HEK293T (cell line): ENCODE measurements around the gene NDRG2.

ENCODE experiments used
- CTCF ChIA-PET: fragments of 350-600 bp; formaldehyde crosslinking; extraction: SDS; loops from one replicate; lab custom pipeline; 2021; ENCODE audit warnings: antibody characterized with exemption, inconsistent platforms; lab: Yijun Ruan, JAX
- POLR2A ChIA-PET: fragments of 350-600 bp; formaldehyde crosslinking; extraction: SDS; loops from one replicate; lab custom pipeline; 2020; ENCODE audit warnings: antibody characterized with exemption, inconsistent platforms; lab: Yijun Ruan, JAX
- DNase-seq: peaks from one replicate; pipeline ENCODE4 v3.0.0; 2012; ENCODE audit warnings: mixed read lengths; ENCODE audit errors: extremely low spot score
- ARNT ChIP-seq: fragments of 450-650 bp; IDR thresholded peaks from 2 replicates; pipeline ENCODE4 v1.6.1; 2017; ENCODE audit warnings: mild to moderate bottlenecking
- BHLHE40 ChIP-seq: fragments of 450-650 bp; IDR thresholded peaks from 2 replicates; pipeline ENCODE4 v1.6.1; 2016; ENCODE audit warnings: mild to moderate bottlenecking, moderate library complexity, borderline replicate concordance
- CTBP1 ChIP-seq: fragments of 450-650 bp; IDR thresholded peaks from 2 replicates; pipeline ENCODE4 v1.6.1; 2016; ENCODE audit warnings: borderline replicate concordance
- ELF4 ChIP-seq: fragments of 450-650 bp; IDR thresholded peaks from 2 replicates; pipeline ENCODE4 v1.6.1; 2017; ENCODE audit warnings: antibody characterized with exemption
- FOXA1 ChIP-seq: fragments of 450-650 bp; IDR thresholded peaks from 2 replicates; pipeline ENCODE4 v1.6.1; 2016; ENCODE audit warnings: mild to moderate bottlenecking
- FOXK2 ChIP-seq: fragments of 450-650 bp; IDR thresholded peaks from 2 replicates; pipeline ENCODE4 v1.6.1; 2016; ENCODE audit warnings: mild to moderate bottlenecking
- FOXM1 ChIP-seq: fragments of 450-650 bp; IDR thresholded peaks from 2 replicates; pipeline ENCODE4 v1.6.1; 2017; ENCODE audit warnings: mild to moderate bottlenecking, borderline replicate concordance
- HDGF ChIP-seq: fragments of 450-650 bp; IDR thresholded peaks from 2 replicates; pipeline ENCODE4 v1.6.1; 2017; ENCODE audit warnings: antibody characterized with exemption, borderline replicate concordance
- L3MBTL2 ChIP-seq: fragments of 450-650 bp; conservative IDR thresholded peaks from 2 replicates; pipeline ENCODE4 v1.6.1; 2016; ENCODE audit warnings: mild to moderate bottlenecking
- LEF1 ChIP-seq: fragments of 450-650 bp; IDR thresholded peaks from 2 replicates; pipeline ENCODE4 v1.6.1; 2017; ENCODE audit warnings: mild to moderate bottlenecking, borderline replicate concordance
- NFRKB ChIP-seq: fragments of 450-650 bp; IDR thresholded peaks from 2 replicates; pipeline ENCODE4 v1.6.1; 2016; ENCODE audit warnings: mild to moderate bottlenecking, moderate library complexity
- SP1 ChIP-seq: fragments of 450-650 bp; IDR thresholded peaks from 2 replicates; pipeline ENCODE4 v1.6.1; 2017
- SUZ12 ChIP-seq: fragments of 450-650 bp; IDR thresholded peaks from 2 replicates; pipeline ENCODE4 v1.6.1; 2016; ENCODE audit warnings: mild to moderate bottlenecking
- TARDBP ChIP-seq: fragments of 450-650 bp; IDR thresholded peaks from 2 replicates; pipeline ENCODE4 v1.6.1; 2016
- ZNF384 ChIP-seq: fragments of 450-650 bp; IDR thresholded peaks from 2 replicates; pipeline ENCODE4 v1.6.1; 2016
- TF ChIP-seq, protein P1 (sequence below): fragments of 450-650 bp; IDR thresholded peaks from 2 replicates; pipeline ENCODE4 v1.6.1; 2016

The NDRG2 gene

DNA sequence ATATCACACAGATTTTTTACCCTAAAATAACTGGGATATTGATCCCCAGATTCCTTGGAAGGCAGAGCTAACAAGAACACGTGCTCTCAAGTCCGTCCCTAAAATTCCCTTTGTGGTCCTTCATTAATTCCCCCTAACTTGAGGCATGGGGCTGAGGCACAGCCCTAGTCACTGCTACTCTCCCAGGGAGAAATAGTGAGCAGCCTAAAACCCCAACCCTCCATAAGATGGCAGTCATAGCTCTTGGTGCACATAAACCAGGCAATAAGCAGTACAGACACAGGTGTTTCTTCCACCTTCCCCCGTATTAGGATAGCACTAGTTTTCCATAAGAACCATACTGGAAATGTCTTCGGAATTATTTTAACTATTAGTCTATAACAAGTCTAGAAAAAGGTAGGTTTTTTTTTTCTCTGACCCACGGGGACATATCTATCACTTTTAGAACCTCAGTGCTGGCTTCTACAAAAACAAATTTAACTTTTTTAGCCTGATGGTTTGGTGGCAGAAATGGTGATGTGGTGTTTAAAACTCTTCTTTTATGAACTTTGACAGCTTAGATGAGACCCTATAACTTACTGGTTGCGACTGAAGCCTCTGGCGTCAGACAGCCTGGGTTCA, 42.1 kb upstream of the NDRG2 start:
- TF ChIP-seq FOXK2 = no peak
- TF ChIP-seq TARDBP = no peak
- no peak for TF ChIP-seq LEF1
- TF ChIP-seq ZNF384 = no peak
- no peak for TF ChIP-seq HDGF
- no peak for TF ChIP-seq SUZ12
- no peak for TF ChIP-seq FOXM1
- no peak for TF ChIP-seq BHLHE40
- TF ChIP-seq L3MBTL2 = no peak
- no peak for TF ChIP-seq SP1
- TF ChIP-seq, protein P1, sequence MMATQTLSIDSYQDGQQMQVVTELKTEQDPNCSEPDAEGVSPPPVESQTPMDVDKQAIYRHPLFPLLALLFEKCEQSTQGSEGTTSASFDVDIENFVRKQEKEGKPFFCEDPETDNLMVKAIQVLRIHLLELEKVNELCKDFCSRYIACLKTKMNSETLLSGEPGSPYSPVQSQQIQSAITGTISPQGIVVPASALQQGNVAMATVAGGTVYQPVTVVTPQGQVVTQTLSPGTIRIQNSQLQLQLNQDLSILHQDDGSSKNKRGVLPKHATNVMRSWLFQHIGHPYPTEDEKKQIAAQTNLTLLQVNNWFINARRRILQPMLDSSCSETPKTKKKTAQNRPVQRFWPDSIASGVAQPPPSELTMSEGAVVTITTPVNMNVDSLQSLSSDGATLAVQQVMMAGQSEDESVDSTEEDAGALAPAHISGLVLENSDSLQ = no peak
- no peak for TF ChIP-seq ELF4
- TF ChIP-seq FOXA1 = no peak
- no peak for TF ChIP-seq CTBP1
- ChIA-PET CTCF (interaction anchor here (0.6 to 4.4 kb wide), 8 partner anchors 22 to 164 kb away, joined by 3 to 73 read pairs (median 4); no protein-coding TSS in a partner anchor), POLR2A (interaction anchor here (0.9 to 1.1 kb wide), 4 partner anchors 26 to 37 kb away, joined by 3 to 4 read pairs (median 4); no protein-coding TSS in a partner anchor)
- DNase-seq = no peak

DNA sequence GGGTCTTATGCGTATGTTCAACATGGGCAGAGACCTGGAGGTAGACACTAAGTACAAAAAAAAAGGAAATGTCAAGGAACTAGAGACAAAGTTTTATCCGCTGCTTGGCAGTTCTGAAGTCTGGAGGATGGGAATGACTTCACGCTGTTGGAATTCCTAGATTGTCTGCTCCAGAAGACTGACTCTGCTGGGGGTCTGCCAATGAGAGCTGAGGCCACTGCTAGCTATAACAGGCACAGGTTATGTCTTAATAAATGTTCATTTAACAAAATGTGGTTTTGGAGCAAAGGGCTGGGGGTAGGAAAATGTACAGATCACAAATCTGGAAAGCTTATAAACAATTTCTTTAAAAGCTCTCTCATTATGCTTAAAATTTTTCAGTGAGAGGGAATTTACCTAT, 38.6 kb upstream of the NDRG2 start:
- ChIA-PET CTCF (interaction anchor here (0.6 to 3.5 kb wide), 9 partner anchors 23 to 160 kb away, joined by 3 to 18 read pairs (median 4); no protein-coding TSS in a partner anchor), POLR2A (interaction anchor here (2.2 to 3.7 kb wide), 2 partner anchors 8 to 41 kb away, joined by 14 to 15 read pairs; no protein-coding TSS in a partner anchor)
- DNase-seq = peak; percentile 40
- TF ChIP-seq, protein P1 = 0 out of 2 replicates have a peak, but pooled peaks have one; percentile 12
- no peak for TF ChIP-seq FOXA1

DNA sequence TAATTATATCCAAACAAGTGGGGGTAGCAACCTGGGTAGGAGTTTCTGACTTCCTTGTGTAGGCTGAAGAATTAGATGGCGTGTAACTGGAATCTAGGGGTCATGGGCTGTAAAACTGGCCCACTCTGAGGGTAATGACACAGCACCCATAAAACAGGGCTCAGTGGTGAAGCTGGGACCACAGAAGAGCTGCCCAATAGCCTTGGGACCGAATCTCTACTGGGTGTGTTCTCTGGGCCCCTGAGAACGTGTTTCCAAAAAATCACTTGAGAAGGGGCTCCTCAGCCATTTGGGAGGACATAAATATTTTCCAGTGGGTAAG, 36.4 kb upstream of the NDRG2 start:
- DNase-seq = no peak
- POLR2A ChIA-PET = interaction anchor here (3.7 kb wide), 1 partner anchor 10 kb away, joined by 15 read pairs; no protein-coding TSS in a partner anchor
- TF ChIP-seq SUZ12 (no peak), TARDBP (no peak), FOXA1 (no peak), ELF4 (no peak), ZNF384 (no peak), NFRKB (no peak), HDGF (no peak), FOXK2 (no peak), LEF1 (no peak), CTBP1 (no peak)
- TF ChIP-seq, protein P1 = no peak
- CTCF ChIA-PET = interaction anchor here (0.6 to 3.5 kb wide), 2 partner anchors 47 kb away, joined by 3 to 18 read pairs; no protein-coding TSS in a partner anchor

DNA sequence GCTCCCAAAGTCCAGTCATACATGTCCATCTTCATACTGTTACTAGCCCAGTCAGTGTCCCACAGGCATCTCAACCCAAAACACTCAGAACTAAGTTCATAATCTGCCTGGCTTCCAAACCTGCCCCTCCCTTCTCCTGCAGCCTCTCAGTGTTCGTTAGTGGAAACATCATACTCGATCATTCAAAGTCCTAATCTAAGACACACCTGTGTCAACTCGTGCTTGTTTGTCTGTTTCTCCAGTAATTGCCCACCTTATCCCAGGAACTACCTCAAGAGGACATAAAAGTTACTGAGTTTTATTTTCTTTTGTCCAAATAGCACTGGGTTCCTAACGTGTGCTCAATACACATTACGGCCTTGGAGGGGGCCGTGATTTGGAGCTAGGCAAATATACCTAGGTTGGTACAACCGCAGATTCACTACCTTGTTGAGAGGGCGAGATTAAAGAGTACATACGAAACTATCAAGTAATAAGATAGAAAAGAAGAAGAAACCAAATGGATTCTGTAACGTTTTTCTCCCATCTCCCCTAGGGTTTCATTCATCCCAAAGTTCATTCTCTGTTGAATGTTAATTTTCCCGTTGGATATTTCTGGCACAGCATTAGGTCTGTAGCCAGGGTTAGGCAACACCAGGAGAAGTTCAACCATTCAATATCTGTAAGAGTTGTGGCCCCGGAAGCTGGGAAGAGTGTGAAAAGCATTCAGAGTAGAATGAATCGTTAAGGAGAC, 35.9 kb upstream of the NDRG2 start:
- no peak for TF ChIP-seq BHLHE40
- no peak for TF ChIP-seq SP1
- no peak for TF ChIP-seq ELF4
- no peak for TF ChIP-seq TARDBP
- TF ChIP-seq CTBP1 = no peak
- TF ChIP-seq FOXA1 = no peak
- TF ChIP-seq SUZ12 = no peak
- TF ChIP-seq FOXM1 = no peak
- no peak for TF ChIP-seq LEF1
- no peak for TF ChIP-seq L3MBTL2
- TF ChIP-seq, protein P1 = no peak
- TF ChIP-seq ZNF384 = no peak
- no peak for TF ChIP-seq HDGF
- no peak for TF ChIP-seq FOXK2
- TF ChIP-seq NFRKB = no peak
- no peak for TF ChIP-seq ARNT
- ChIA-PET CTCF (interaction anchor here (0.6 to 3.5 kb wide), 2 partner anchors 46 to 48 kb away, joined by 3 to 18 read pairs; no protein-coding TSS in a partner anchor), POLR2A (interaction anchor here (3.7 kb wide), 1 partner anchor 11 kb away, joined by 15 read pairs; no protein-coding TSS in a partner anchor)
- no peak for DNase-seq

DNA sequence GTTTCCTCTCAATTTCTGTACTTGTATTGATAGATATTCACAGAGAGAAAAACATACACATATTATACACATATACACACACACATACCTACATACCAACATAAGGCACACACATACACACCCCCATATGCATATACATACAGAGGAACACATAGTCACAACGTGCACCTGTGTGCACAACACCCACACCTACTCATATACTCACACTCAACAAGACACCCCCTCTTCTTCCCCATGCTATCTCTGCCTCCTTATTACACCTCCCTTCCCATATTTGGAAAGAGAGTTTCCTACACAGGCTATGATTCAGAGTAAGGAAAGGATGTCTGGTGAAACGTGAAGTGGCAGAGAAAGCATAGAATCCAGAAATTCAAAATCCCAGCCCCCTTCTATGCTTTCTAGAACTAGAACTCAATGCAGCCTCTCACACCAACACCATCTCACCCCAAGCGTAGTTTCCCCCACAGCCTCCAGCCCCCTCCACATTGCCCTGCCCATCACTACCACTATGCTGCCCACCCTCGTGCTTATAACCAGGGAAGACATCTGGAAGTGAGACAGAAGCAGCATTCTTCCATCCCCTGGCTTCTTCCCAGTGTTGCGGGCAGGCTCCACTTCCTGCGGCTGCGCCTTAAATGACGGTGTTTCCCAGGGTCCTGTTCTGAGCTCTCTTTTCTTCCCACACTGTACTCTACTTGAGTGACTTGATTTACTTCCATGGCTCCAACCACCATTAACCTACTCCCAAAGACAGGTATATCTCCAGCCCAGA, 35.2 kb upstream of the NDRG2 start:
- ChIA-PET CTCF (interaction anchor here (1.0 kb wide), 1 partner anchor 89 kb away, joined by 3 read pairs; no protein-coding TSS in a partner anchor), POLR2A (interaction anchor here (3.7 kb wide), 1 partner anchor 11 kb away, joined by 15 read pairs; no protein-coding TSS in a partner anchor)
- no peak for TF ChIP-seq FOXM1
- no peak for TF ChIP-seq CTBP1
- no peak for TF ChIP-seq HDGF
- no peak for TF ChIP-seq ARNT
- no peak for TF ChIP-seq SP1
- TF ChIP-seq BHLHE40 = no peak
- TF ChIP-seq ELF4 = no peak
- TF ChIP-seq FOXK2 = no peak
- no peak for TF ChIP-seq SUZ12
- TF ChIP-seq FOXA1 = no peak
- no peak for TF ChIP-seq NFRKB
- TF ChIP-seq L3MBTL2 = no peak
- no peak for DNase-seq
